HepG2 (cell line): ENCODE measurements around the gene ANAPC2. TPM values are rescaled to one million over a fixed set of nuclear protein-coding genes. Genes with fewer than 3 reads are reported as not detected.

ENCODE experiments used
- KAT2B ChIP-seq: fragments of 150-350 bp; IDR thresholded peaks from 2 replicates; pipeline ENCODE4 v1.6.1; 2014; ENCODE audit warnings: low read depth, low read length, borderline replicate concordance
- MEIS2 ChIP-seq: sonication (generic); formaldehyde crosslinking; IDR thresholded peaks from 2 replicates; pipeline ENCODE4 v1.9.0; 2021; ENCODE audit warnings: mild to moderate bottlenecking, missing genetic modification reagents
- MXD3 ChIP-seq: IDR thresholded peaks from 2 replicates; pipeline ENCODE4 v1.6.1; 2016; ENCODE audit warnings: mild to moderate bottlenecking, missing biosample characterization, missing genetic modification reagents
- NFIC ChIP-seq: IDR thresholded peaks from 2 replicates; pipeline ENCODE4 v1.6.1; 2012; ENCODE audit warnings: mild to moderate bottlenecking, low read length, inconsistent platforms
- NONO ChIP-seq, 2 experiments: fragments of 450-650 bp in 1 of 2; sonication (generic) in 1 of 2; formaldehyde crosslinking in 1 of 2; IDR thresholded peaks in 1 of 2; conservative IDR thresholded peaks in 1 of 2; 2 replicates each; pipeline versions ENCODE4 v1.6.1 to v1.8.0; 2017 to 2022; ENCODE audit warnings: mild to moderate bottlenecking in 1 of 2, missing genetic modification reagents in 1 of 2, moderate library complexity in 1 of 2
- NR2F1 ChIP-seq, 2 experiments: fragments of 450-650 bp in 1 of 2; formaldehyde crosslinking in 1 of 2; IDR thresholded peaks; 2 replicates each; pipeline versions ENCODE4 v1.5.0 to v1.6.1; 2016 to 2020; ENCODE audit warnings: mild to moderate bottlenecking in 1 of 2, missing compliant biosample characterization in 1 of 2, missing genetic modification reagents in 1 of 2, moderate library complexity in 1 of 2
- PHF8 ChIP-seq: sonication (generic); formaldehyde crosslinking; IDR thresholded peaks from 2 replicates; pipeline ENCODE4 v1.5.0; 2020; ENCODE audit warnings: missing genetic modification reagents
- SRF ChIP-seq: IDR thresholded peaks from 2 replicates; pipeline ENCODE4 v1.6.1; 2011; ENCODE audit warnings: mild to moderate bottlenecking, low read depth, low read length, moderate library complexity
- ZBTB7A ChIP-seq: sonication (generic); formaldehyde crosslinking; IDR thresholded peaks from 2 replicates; pipeline ENCODE4 v1.8.0; 2022; ENCODE audit warnings: mild to moderate bottlenecking, missing genetic modification reagents
- ZC3H13 ChIP-seq: sonication (generic); formaldehyde crosslinking; IDR thresholded peaks from 2 replicates; pipeline ENCODE4 v1.8.1; 2023; ENCODE audit warnings: mild to moderate bottlenecking, missing genetic modification reagents, moderate library complexity
- ZEB1 ChIP-seq: IDR thresholded peaks from 2 replicates; pipeline ENCODE4 v1.6.1; 2012; ENCODE audit warnings: mild to moderate bottlenecking, low read depth, inconsistent platforms; ENCODE audit not compliant: insufficient replicate concordance
- ZMYM3 ChIP-seq: sonication (generic); formaldehyde crosslinking; IDR thresholded peaks from 2 replicates; pipeline ENCODE4 v1.5.1; 2020; ENCODE audit warnings: mild to moderate bottlenecking, missing genetic modification reagents
- ZNF124 ChIP-seq: sonication (generic); formaldehyde crosslinking; IDR thresholded peaks from 2 replicates; pipeline ENCODE4 v1.4.0; 2020; ENCODE audit warnings: missing genetic modification reagents
- ZNF251 ChIP-seq: sonication (generic); formaldehyde crosslinking; IDR thresholded peaks from 2 replicates; pipeline ENCODE4 v1.9.0; 2021; ENCODE audit warnings: mild to moderate bottlenecking, missing genetic modification reagents
- ZNF263 ChIP-seq: sonication (generic); formaldehyde crosslinking; IDR thresholded peaks from 2 replicates; pipeline ENCODE4 v1.4.0; 2020; ENCODE audit warnings: missing genetic modification reagents
- ZNF432 ChIP-seq: sonication (generic); formaldehyde crosslinking; IDR thresholded peaks from 2 replicates; pipeline ENCODE4 v1.5.0; 2020; ENCODE audit warnings: missing genetic modification reagents, mild to moderate bottlenecking, borderline replicate concordance
- ZNF446 ChIP-seq: sonication (generic); formaldehyde crosslinking; IDR thresholded peaks from 2 replicates; pipeline ENCODE4 v1.5.0; 2020; ENCODE audit warnings: mild to moderate bottlenecking, missing genetic modification reagents
- ZNF775 ChIP-seq: sonication (generic); formaldehyde crosslinking; IDR thresholded peaks from 2 replicates; pipeline ENCODE4 v1.4.0; 2020; ENCODE audit warnings: missing genetic modification reagents, mild to moderate bottlenecking, moderate library complexity, borderline replicate concordance
- polyA plus RNA-seq, 8 experiments: library from polyadenylated mRNA; depleted of rRNA in 3 of 8; stranded (reverse) in 7 of 8; unstranded in 1 of 8; fragments of >200 nt; fragmentation: Illumina TruSeq in 4 of 8; extraction: Trizol in 4 of 8; gene quantifications; 2 replicates each; pipeline versions ENCODE4 v1.2.1 to v1.2.3, GENCODE V29; 2011 to 2016; ENCODE audit warnings: low read depth in 4 of 8, missing spikeins in 1 of 8, mixed read lengths in 1 of 8; ENCODE audit not compliant: insufficient read depth in 1 of 8
- total RNA-seq, 5 experiments: library from RNA; depleted of rRNA; stranded (reverse); fragments of >200 nt; fragmentation: Illumina TruSeq; extraction: Trizol; gene quantifications; 2 replicates each; pipeline ENCODE4 v1.2.3, GENCODE V29; 2016; ENCODE audit warnings: low read depth in 1 of 5
- TF ChIP-seq, protein P1 (sequence below): sonication (generic); formaldehyde crosslinking; IDR thresholded peaks from 2 replicates; pipeline ENCODE4 v1.9.0; 2021; ENCODE audit warnings: mild to moderate bottlenecking, missing genetic modification reagents
- TF ChIP-seq, protein P2 (sequence below): IDR thresholded peaks from 2 replicates; pipeline ENCODE4 v1.4.0; 2020; ENCODE audit warnings: mild to moderate bottlenecking, missing genetic modification reagents

Gene ANAPC2
- total and polyA plus RNA-seq, 2 of the 13 experiments (the other 11 are each of a cell fraction or from before 2014, with no cell fraction given) = 12.3 to 15.4 TPM

- TF ChIP-seq NONO (IDR thresholded peaks at IDR 0.05) (no peak), NONO (CRISPR knock-in tag; conservative IDR thresholded peaks at IDR 0.05) (0 out of 2 replicates have a peak, but pooled peaks have one; percentile 23), MXD3 (peak; percentile 59; the same call in 1 of the 2 replicates), ZEB1 (no peak), SRF (no peak), ZNF446 (CRISPR knock-in tag) (no peak), ZNF775 (CRISPR knock-in tag) (no peak), ZNF263 (CRISPR knock-in tag) (0 out of 2 replicates have a peak, but pooled peaks have one; percentile 24), KAT2B (no peak), ZMYM3 (CRISPR knock-in tag) (no peak), NFIC (no peak), MEIS2 (CRISPR knock-in tag) (no peak), ZC3H13 (CRISPR knock-in tag) (no peak), ZNF124 (CRISPR knock-in tag) (no peak), ZNF251 (no peak), ZBTB7A (CRISPR knock-in tag) (no peak), PHF8 (CRISPR knock-in tag) (0 out of 2 replicates have a peak, but pooled peaks have one; percentile 25), NR2F1 (CRISPR knock-in tag; IDR thresholded peaks at IDR 0.05) (peak; percentile 76 to 92; a peak in 3 of 4 replicates), ZNF432 (CRISPR knock-in tag) (no peak)
- TF ChIP-seq, protein P1, sequence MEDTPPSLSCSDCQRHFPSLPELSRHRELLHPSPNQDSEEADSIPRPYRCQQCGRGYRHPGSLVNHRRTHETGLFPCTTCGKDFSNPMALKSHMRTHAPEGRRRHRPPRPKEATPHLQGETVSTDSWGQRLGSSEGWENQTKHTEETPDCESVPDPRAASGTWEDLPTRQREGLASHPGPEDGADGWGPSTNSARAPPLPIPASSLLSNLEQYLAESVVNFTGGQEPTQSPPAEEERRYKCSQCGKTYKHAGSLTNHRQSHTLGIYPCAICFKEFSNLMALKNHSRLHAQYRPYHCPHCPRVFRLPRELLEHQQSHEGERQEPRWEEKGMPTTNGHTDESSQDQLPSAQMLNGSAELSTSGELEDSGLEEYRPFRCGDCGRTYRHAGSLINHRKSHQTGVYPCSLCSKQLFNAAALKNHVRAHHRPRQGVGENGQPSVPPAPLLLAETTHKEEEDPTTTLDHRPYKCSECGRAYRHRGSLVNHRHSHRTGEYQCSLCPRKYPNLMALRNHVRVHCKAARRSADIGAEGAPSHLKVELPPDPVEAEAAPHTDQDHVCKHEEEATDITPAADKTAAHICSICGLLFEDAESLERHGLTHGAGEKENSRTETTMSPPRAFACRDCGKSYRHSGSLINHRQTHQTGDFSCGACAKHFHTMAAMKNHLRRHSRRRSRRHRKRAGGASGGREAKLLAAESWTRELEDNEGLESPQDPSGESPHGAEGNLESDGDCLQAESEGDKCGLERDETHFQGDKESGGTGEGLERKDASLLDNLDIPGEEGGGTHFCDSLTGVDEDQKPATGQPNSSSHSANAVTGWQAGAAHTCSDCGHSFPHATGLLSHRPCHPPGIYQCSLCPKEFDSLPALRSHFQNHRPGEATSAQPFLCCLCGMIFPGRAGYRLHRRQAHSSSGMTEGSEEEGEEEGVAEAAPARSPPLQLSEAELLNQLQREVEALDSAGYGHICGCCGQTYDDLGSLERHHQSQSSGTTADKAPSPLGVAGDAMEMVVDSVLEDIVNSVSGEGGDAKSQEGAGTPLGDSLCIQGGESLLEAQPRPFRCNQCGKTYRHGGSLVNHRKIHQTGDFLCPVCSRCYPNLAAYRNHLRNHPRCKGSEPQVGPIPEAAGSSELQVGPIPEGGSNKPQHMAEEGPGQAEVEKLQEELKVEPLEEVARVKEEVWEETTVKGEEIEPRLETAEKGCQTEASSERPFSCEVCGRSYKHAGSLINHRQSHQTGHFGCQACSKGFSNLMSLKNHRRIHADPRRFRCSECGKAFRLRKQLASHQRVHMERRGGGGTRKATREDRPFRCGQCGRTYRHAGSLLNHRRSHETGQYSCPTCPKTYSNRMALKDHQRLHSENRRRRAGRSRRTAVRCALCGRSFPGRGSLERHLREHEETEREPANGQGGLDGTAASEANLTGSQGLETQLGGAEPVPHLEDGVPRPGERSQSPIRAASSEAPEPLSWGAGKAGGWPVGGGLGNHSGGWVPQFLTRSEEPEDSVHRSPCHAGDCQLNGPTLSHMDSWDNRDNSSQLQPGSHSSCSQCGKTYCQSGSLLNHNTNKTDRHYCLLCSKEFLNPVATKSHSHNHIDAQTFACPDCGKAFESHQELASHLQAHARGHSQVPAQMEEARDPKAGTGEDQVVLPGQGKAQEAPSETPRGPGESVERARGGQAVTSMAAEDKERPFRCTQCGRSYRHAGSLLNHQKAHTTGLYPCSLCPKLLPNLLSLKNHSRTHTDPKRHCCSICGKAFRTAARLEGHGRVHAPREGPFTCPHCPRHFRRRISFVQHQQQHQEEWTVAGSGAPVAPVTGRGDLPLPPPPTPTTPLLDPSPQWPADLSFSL = no peak
- TF ChIP-seq, protein P2, sequence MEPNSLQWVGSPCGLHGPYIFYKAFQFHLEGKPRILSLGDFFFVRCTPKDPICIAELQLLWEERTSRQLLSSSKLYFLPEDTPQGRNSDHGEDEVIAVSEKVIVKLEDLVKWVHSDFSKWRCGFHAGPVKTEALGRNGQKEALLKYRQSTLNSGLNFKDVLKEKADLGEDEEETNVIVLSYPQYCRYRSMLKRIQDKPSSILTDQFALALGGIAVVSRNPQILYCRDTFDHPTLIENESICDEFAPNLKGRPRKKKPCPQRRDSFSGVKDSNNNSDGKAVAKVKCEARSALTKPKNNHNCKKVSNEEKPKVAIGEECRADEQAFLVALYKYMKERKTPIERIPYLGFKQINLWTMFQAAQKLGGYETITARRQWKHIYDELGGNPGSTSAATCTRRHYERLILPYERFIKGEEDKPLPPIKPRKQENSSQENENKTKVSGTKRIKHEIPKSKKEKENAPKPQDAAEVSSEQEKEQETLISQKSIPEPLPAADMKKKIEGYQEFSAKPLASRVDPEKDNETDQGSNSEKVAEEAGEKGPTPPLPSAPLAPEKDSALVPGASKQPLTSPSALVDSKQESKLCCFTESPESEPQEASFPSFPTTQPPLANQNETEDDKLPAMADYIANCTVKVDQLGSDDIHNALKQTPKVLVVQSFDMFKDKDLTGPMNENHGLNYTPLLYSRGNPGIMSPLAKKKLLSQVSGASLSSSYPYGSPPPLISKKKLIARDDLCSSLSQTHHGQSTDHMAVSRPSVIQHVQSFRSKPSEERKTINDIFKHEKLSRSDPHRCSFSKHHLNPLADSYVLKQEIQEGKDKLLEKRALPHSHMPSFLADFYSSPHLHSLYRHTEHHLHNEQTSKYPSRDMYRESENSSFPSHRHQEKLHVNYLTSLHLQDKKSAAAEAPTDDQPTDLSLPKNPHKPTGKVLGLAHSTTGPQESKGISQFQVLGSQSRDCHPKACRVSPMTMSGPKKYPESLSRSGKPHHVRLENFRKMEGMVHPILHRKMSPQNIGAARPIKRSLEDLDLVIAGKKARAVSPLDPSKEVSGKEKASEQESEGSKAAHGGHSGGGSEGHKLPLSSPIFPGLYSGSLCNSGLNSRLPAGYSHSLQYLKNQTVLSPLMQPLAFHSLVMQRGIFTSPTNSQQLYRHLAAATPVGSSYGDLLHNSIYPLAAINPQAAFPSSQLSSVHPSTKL (CRISPR knock-in tag) = peak; percentile 16; the same call in 1 of the 2 replicates
Measured at GRCh38 chr9:137221506-137222111, 33.2 kb upstream of the ANAPC2 start (continued).
